ENCODE results near the gene MOGAT3. TPM values are rescaled to one million over a fixed set of nuclear protein-coding genes. Genes with fewer than 3 reads are reported as not detected.
A peak's percentile ranks its signal among the peaks of the same experiment; 100 is the strongest.

Gene MOGAT3
- total RNA-seq, 8 experiments from 2014 or later = 0.15 to 0.62 TPM; not detected in 6

GRCh38 chr7:101165958-101166647 lies 34.7 kb downstream of the MOGAT3 start:
- 0% methylated on average over 2 of the region's 38 CpGs; no CpG with 5 or more reads in 9 of the 10 experiments for WGBS, 10 experiments
- peak in 5 of 8 experiments; percentile 1 to 27 (median 5) for ATAC-seq (replicated peaks in 6 of 8)
- peaks cover 34 to 37% of the 10 kb centered on the region in 2 donors for H3K4me1 ChIP-seq (replicated peaks in 1 of 2)
- H3K27ac ChIP-seq = peak overlapping the region in 1 of 2 donors; percentile 69
- in situ Hi-C loops (cut with MboI; ENCODE audit: low pct_unique_long_range_greater_than_20kb in 2 of 9, low sequenced_read_pairs in 9 of 9, unreplicated experiment in 9 of 9) = no loop called here
- H3K4me3 ChIP-seq = peak overlapping the region; percentile 22 to 85 (median 47)

GRCh38 chr7:101165075-101165957 lies 35.5 kb downstream of the MOGAT3 start, which contains the start of gene VGF:
Gene VGF, minus strand, starts transcription at chr7:101165569. Its CDS starts 726 bp downstream, at chr7:101164843.
- peak within 1 kb of the TSS; percentile 41 to 85 (median 47) for H3K4me3 ChIP-seq
- in situ Hi-C loops (cut with MboI; ENCODE audit: low pct_unique_long_range_greater_than_20kb in 2 of 9, low sequenced_read_pairs in 9 of 9, unreplicated experiment in 9 of 9) = no loop called here
- H3K27ac ChIP-seq = peak within 1 kb of the TSS; percentile 5 to 94
- H3K4me1 ChIP-seq (replicated peaks in 1 of 2) = peaks cover 34 to 37% of the 10 kb centered on the region in 2 donors
- 0 to 27% (median 3%) methylated on average over 2 to 21 of the region's 74 CpGs; no CpG with 5 or more reads in 5 of the 10 experiments for WGBS, 10 experiments
- peak; percentile 46 to 77 (median 56) for ATAC-seq (replicated peaks in 6 of 8)

GRCh38 chr7:101164071-101164840 lies 36.6 kb downstream of the MOGAT3 start:
- Histone ChIP-seq H3K27ac (peak overlapping the region; percentile 91 to 94), H3K4me1 (replicated peaks in 1 of 2) (peaks cover 25 to 29% of the 10 kb centered on the region in 2 donors), H3K4me3 (peak overlapping the region; percentile 41 to 85 (median 47))
- peak in 3 of 8 experiments; percentile 13 to 30 (median 23) for ATAC-seq (replicated peaks in 6 of 8)
- WGBS, 10 experiments = 0 to 40% (median 0%) methylated on average over 1 to 22 of the region's 75 CpGs; no CpG with 5 or more reads in 4 of the 10 experiments
- in situ Hi-C loops (cut with MboI; ENCODE audit: low pct_unique_long_range_greater_than_20kb in 2 of 9, low sequenced_read_pairs in 9 of 9, unreplicated experiment in 9 of 9) = no loop called here

DNA sequence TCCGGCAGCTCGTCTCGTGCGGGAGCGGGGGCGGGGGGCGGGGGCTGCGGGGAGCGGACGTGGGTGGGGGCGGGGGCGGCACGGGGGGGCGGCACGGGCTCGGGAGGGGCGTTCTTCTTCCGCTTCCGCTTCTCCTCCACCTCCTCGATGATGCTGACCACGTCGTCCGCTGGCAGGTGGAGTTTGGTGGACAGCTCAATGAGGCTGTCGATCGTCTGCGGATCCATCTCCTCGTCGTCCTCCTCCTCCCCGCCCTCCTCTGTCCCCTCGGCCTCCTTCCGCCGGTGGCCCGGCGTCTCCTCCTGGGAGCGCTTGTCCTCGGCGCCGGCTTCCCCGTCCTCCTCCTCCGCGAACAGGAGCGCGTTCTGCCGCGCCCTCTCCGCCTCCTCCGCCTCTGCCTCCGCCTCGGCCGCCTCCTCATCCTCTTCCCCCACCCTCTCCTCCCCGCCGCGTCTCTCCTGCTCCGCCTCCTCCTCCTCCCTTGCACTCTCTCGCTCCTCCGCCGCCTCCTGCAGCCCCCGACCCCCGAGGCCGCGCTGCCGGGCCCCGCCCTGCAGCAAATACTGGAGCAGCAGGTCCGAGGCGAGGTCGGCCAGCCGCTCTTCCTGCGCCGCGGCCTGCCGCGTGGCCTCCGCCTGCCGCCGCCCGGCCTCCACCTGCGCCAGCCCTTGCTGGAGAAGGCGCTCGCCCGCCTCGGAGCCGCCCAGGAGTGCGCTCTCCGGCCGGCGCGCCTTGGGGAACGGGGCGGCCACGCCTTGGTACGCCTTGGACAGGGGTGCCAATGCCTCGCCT lies 37.4 kb downstream of the MOGAT3 start:
- Histone ChIP-seq H3K4me3 (peak overlapping the region; percentile 41 to 85 (median 47)), H3K27ac (peak overlapping the region; percentile 91 to 94), H3K4me1 (replicated peaks in 1 of 2) (peaks cover 21 to 23% of the 10 kb centered on the region in 2 donors)
- ATAC-seq (replicated peaks in 6 of 8) = peak; percentile 3 to 29 (median 17)
- in situ Hi-C loops (cut with MboI; ENCODE audit: low pct_unique_long_range_greater_than_20kb in 2 of 9, low sequenced_read_pairs in 9 of 9, unreplicated experiment in 9 of 9) = no loop called here
- WGBS, 10 experiments = no CpG with 5 or more reads among the region's 92 CpGs

DNA sequence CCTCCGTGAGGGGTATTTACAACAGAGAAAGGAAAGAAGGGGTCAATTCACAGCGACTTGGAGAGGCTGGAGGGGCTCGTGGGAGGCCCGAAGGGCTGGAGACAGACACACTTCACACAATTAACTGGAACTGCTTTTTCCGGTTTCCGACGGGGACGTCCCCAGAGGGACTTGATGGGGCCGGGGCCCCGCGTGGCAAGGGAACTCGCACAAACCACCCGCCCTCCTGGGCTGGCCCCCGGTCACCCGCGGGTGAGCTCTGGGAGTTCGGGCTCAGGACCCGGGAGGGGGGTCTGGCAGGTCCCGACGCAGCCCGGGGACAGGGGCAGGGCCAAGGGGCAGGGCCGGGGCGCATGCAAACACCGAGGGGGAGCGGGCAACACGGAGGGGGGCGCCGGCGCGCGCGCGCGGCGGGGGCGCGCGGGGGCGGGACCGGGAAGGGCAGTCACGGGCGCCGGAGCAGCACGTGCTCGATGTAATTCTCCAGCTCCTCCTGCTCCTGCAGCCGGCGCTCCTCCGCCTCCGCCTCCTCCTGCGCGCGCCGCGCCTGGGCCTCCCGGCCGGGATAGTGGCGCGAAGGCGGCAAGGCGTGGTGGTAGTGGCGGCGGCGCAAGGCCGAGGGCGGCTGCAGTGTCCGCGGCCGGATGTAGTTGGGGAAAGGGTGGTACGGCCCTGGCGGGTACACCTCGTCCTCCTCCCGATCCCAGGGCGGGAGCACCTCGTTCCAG lies 38.1 kb downstream of the MOGAT3 start:
- H3K4me3 ChIP-seq = peak overlapping the region; percentile 41 to 85 (median 47)
- WGBS, 10 experiments = 0 to 50% (median 4%) methylated on average over 1 to 7 of the region's 74 CpGs; no CpG with 5 or more reads in 4 of the 10 experiments
- in situ Hi-C loops (cut with MboI; ENCODE audit: low pct_unique_long_range_greater_than_20kb in 2 of 9, low sequenced_read_pairs in 9 of 9, unreplicated experiment in 9 of 9) = no loop called here
- peak overlapping the region; percentile 91 to 94 for H3K27ac ChIP-seq
- ATAC-seq (replicated peaks in 6 of 8) = peak; percentile 14 to 69 (median 34)
- H3K4me1 ChIP-seq (replicated peaks in 1 of 2) = peaks cover 17 to 21% of the 10 kb centered on the region in 2 donors

- peak overlapping the region in 4 of 5 donors; percentile 41 to 85 (median 52) for H3K4me3 ChIP-seq
- peaks cover 10 to 14% of the 10 kb centered on the region in 2 donors for H3K4me1 ChIP-seq (replicated peaks in 1 of 2)
- H3K27ac ChIP-seq = peak overlapping the region in 1 of 2 donors; percentile 91
- ATAC-seq (replicated peaks in 6 of 8) = no peak
- in situ Hi-C loops (cut with MboI; ENCODE audit: low pct_unique_long_range_greater_than_20kb in 2 of 9, low sequenced_read_pairs in 9 of 9, unreplicated experiment in 9 of 9) = no loop called here
- 23 to 100% (median 43%) methylated on average over 3 to 10 of the region's 17 CpGs; no CpG with 5 or more reads in 4 of the 10 experiments for WGBS, 10 experiments
Observed at GRCh38 chr7:101161692-101162471, 39.0 kb downstream of the MOGAT3 start.

- ATAC-seq (replicated peaks in 6 of 8) = no peak
- H3K27ac ChIP-seq = no peak overlapping the region
- H3K4me3 ChIP-seq = peak overlapping the region in 1 of 5 donors; percentile 58
- in situ Hi-C loops (cut with MboI; ENCODE audit: low pct_unique_long_range_greater_than_20kb in 2 of 9, low sequenced_read_pairs in 9 of 9, unreplicated experiment in 9 of 9) = no loop called here
- peaks cover 8% of the 10 kb centered on the region in 2 donors for H3K4me1 ChIP-seq (replicated peaks in 1 of 2)
Observed at GRCh38 chr7:101160910-101161309, 39.9 kb downstream of the MOGAT3 start.

- in situ Hi-C loops (cut with MboI; ENCODE audit: low pct_unique_long_range_greater_than_20kb in 2 of 9, low sequenced_read_pairs in 9 of 9, unreplicated experiment in 9 of 9) = no loop called here
- WGBS, 10 experiments = 39 to 61% (median 54%) methylated on average over 2 to 4 of the region's 31 CpGs; no CpG with 5 or more reads in 6 of the 10 experiments
- H3K4me3 ChIP-seq = no peak overlapping the region
- H3K27ac ChIP-seq = no peak overlapping the region
- peaks cover 13 to 14% of the 10 kb centered on the region in 2 donors for H3K4me1 ChIP-seq (replicated peaks in 1 of 2)
- ATAC-seq (replicated peaks in 6 of 8) = peak in 5 of 8 experiments; percentile 25 to 52 (median 38)
Observed at GRCh38 chr7:101159696-101160674, 40.9 kb downstream of the MOGAT3 start.

GRCh38 chr7:101156866-101157589 lies 43.8 kb downstream of the MOGAT3 start:
- H3K27ac ChIP-seq = no peak overlapping the region
- WGBS, 10 experiments = 72 to 100% (median 95%) methylated on average over 1 to 6 of the region's 14 CpGs

More at GRCh38 chr7:101156866-101157589, 43.8 kb downstream of the MOGAT3 start:
- in situ Hi-C loops (cut with MboI; ENCODE audit: low pct_unique_long_range_greater_than_20kb in 2 of 9, low sequenced_read_pairs in 9 of 9, unreplicated experiment in 9 of 9) = no loop called here
- no peak for ATAC-seq (replicated peaks in 6 of 8)
- H3K4me1 ChIP-seq (replicated peaks in 1 of 2) = peaks cover 14% of the 10 kb centered on the region in 2 donors
- no peak overlapping the region for H3K4me3 ChIP-seq

Data from motor neuron (in vitro differentiated cells).